Measurements from ENCODE around the gene YBEY.

DNA sequence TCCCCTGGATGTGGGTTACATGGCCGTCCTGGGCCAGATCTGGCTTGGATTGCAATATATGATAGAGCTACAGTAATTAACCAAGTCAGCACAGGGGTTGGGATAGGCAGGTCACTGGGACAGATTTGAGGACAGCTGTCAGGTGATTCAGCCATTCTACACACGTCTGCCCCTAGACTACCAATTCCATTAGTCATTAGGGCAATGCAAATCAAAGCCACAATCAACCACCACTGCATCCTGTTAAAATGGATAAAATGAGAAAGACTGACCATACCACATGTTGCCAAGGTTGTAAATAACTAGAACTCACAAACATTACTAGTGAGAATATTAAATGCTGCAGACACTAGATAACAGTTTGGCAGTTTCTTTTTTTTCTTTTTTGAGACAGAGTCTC is 21.5 kb downstream of the YBEY start:
- TF ChIP-seq, protein P1, sequence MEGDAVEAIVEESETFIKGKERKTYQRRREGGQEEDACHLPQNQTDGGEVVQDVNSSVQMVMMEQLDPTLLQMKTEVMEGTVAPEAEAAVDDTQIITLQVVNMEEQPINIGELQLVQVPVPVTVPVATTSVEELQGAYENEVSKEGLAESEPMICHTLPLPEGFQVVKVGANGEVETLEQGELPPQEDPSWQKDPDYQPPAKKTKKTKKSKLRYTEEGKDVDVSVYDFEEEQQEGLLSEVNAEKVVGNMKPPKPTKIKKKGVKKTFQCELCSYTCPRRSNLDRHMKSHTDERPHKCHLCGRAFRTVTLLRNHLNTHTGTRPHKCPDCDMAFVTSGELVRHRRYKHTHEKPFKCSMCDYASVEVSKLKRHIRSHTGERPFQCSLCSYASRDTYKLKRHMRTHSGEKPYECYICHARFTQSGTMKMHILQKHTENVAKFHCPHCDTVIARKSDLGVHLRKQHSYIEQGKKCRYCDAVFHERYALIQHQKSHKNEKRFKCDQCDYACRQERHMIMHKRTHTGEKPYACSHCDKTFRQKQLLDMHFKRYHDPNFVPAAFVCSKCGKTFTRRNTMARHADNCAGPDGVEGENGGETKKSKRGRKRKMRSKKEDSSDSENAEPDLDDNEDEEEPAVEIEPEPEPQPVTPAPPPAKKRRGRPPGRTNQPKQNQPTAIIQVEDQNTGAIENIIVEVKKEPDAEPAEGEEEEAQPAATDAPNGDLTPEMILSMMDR (conservative IDR thresholded peaks at IDR 0.05; ENCODE audit: low read length): no peak
- no peak for TF ChIP-seq EZH2phosphoT487 (IDR thresholded peaks at IDR 0.05; ENCODE audit: borderline replicate concordance, low read depth, low read length)
